ENCODE data around the gene PBX3. TPM values are rescaled to one million over a fixed set of nuclear protein-coding genes. Genes with fewer than 3 reads are reported as not detected.

Gene PBX3
- total and polyA plus RNA-seq, 2 of the 13 experiments (the other 11 are each of a cell fraction or from before 2014, with no cell fraction given): 6.0 to 11.2 TPM

GRCh38 chr9:125956102-125956501 is 208.9 kb downstream of the PBX3 start:
- H3K4me3 ChIP-seq (replicated peaks in 1 of 3; ENCODE audit: insufficient read depth in 1 of 3, low read depth in 2 of 3, low read length in 3 of 3): no peak overlapping the region
- WGBS (ENCODE audit: low lambda C conversion rate): 94% methylated on average over 5 of the region's 5 CpGs
- BruUV-seq (replicated peaks): no TSS peak
- H3K9me3 ChIP-seq (ENCODE audit: low read length): no peaks in the 10 kb centered on the region
- no peak for ATAC-seq
- ChIA-PET CTCF (ENCODE audit: low intra/inter-chr PET ratio, low total read pairs) (no interaction called here), POLR2A (no interaction called here)
- H3K27ac ChIP-seq (ENCODE audit: extremely low read length, insufficient read depth, low read length): no peak overlapping the region
- H3K9ac ChIP-seq (ENCODE audit: insufficient read depth, low read depth, low read length): no peak overlapping the region
- no peaks in the 10 kb centered on the region for H4K20me1 ChIP-seq (ENCODE audit: insufficient read depth, low read length)
- no peak overlapping the region for H2AFZ ChIP-seq (ENCODE audit: low read length)
- no peaks in the 10 kb centered on the region for H3K36me3 ChIP-seq (replicated peaks in 1 of 2; ENCODE audit: control insufficient read depth in 1 of 2, insufficient read depth in 2 of 2, low read length in 2 of 2)
- TF ChIP-seq, protein P1, sequence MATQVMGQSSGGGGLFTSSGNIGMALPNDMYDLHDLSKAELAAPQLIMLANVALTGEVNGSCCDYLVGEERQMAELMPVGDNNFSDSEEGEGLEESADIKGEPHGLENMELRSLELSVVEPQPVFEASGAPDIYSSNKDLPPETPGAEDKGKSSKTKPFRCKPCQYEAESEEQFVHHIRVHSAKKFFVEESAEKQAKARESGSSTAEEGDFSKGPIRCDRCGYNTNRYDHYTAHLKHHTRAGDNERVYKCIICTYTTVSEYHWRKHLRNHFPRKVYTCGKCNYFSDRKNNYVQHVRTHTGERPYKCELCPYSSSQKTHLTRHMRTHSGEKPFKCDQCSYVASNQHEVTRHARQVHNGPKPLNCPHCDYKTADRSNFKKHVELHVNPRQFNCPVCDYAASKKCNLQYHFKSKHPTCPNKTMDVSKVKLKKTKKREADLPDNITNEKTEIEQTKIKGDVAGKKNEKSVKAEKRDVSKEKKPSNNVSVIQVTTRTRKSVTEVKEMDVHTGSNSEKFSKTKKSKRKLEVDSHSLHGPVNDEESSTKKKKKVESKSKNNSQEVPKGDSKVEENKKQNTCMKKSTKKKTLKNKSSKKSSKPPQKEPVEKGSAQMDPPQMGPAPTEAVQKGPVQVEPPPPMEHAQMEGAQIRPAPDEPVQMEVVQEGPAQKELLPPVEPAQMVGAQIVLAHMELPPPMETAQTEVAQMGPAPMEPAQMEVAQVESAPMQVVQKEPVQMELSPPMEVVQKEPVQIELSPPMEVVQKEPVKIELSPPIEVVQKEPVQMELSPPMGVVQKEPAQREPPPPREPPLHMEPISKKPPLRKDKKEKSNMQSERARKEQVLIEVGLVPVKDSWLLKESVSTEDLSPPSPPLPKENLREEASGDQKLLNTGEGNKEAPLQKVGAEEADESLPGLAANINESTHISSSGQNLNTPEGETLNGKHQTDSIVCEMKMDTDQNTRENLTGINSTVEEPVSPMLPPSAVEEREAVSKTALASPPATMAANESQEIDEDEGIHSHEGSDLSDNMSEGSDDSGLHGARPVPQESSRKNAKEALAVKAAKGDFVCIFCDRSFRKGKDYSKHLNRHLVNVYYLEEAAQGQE (IDR thresholded peaks at IDR 0.05; ENCODE audit: borderline replicate concordance in 1 of 2, low read depth in 1 of 2, low read length in 2 of 2): no peak
- TF ChIP-seq, protein P2, sequence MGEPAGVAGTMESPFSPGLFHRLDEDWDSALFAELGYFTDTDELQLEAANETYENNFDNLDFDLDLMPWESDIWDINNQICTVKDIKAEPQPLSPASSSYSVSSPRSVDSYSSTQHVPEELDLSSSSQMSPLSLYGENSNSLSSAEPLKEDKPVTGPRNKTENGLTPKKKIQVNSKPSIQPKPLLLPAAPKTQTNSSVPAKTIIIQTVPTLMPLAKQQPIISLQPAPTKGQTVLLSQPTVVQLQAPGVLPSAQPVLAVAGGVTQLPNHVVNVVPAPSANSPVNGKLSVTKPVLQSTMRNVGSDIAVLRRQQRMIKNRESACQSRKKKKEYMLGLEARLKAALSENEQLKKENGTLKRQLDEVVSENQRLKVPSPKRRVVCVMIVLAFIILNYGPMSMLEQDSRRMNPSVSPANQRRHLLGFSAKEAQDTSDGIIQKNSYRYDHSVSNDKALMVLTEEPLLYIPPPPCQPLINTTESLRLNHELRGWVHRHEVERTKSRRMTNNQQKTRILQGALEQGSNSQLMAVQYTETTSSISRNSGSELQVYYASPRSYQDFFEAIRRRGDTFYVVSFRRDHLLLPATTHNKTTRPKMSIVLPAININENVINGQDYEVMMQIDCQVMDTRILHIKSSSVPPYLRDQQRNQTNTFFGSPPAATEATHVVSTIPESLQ (CRISPR knock-in tag; conservative IDR thresholded peaks at IDR 0.05): no peak
- no peak for TF ChIP-seq ERF (CRISPR knock-in tag; IDR thresholded peaks at IDR 0.05)
- TF ChIP-seq, protein P3, sequence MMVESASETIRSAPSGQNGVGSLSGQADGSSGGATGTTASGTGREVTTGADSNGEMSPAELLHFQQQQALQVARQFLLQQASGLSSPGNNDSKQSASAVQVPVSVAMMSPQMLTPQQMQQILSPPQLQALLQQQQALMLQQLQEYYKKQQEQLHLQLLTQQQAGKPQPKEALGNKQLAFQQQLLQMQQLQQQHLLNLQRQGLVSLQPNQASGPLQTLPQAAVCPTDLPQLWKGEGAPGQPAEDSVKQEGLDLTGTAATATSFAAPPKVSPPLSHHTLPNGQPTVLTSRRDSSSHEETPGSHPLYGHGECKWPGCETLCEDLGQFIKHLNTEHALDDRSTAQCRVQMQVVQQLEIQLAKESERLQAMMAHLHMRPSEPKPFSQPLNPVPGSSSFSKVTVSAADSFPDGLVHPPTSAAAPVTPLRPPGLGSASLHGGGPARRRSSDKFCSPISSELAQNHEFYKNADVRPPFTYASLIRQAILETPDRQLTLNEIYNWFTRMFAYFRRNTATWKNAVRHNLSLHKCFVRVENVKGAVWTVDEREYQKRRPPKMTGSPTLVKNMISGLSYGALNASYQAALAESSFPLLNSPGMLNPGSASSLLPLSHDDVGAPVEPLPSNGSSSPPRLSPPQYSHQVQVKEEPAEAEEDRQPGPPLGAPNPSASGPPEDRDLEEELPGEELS (CRISPR knock-in tag; IDR thresholded peaks at IDR 0.05): no peak
- TF ChIP-seq HINFP (CRISPR knock-in tag; IDR thresholded peaks at IDR 0.05; ENCODE audit: low read depth): no peak
- TF ChIP-seq DMAP1 (CRISPR knock-in tag; IDR thresholded peaks at IDR 0.05): no peak
- TF ChIP-seq ZNF460 (CRISPR knock-in tag; IDR thresholded peaks at IDR 0.05; ENCODE audit: borderline replicate concordance): no peak
- no peak for TF ChIP-seq FOSL1 (CRISPR knock-in tag; IDR thresholded peaks at IDR 0.05; ENCODE audit: borderline replicate concordance)
- TF ChIP-seq ZNF20 (CRISPR knock-in tag; IDR thresholded peaks at IDR 0.05): no peak
- no peak for FAIRE-seq
- peaks cover 33% of the 10 kb centered on the region for H3K4me1 ChIP-seq (ENCODE audit: insufficient read depth, low read length)
- intact Hi-C loops (cut with micrococcal nuclease; ENCODE audit: unreplicated experiment): no loop called here
- in situ Hi-C loops (cut with HindIII; ENCODE audit: extremely low pct_ligation_motif_present, low pct_unique_long_range_greater_than_20kb): no loop called here
- no peak for DNase-seq (ENCODE audit: low spot score)
- no peak overlapping the region for H3K4me2 ChIP-seq (ENCODE audit: low read depth, low read length)
- no peaks in the 10 kb centered on the region for H3K79me2 ChIP-seq (ENCODE audit: insufficient read depth, low read length)
- no peaks in the 10 kb centered on the region for H3K27me3 ChIP-seq (ENCODE audit: control insufficient read depth in 1 of 2, insufficient read depth in 2 of 2, low read length in 2 of 2)

Measured in HepG2 (cell line).